Ovary (tissue), 9 donors: ENCODE measurements around the gene SLC12A6. TPM values are rescaled to one million over a fixed set of nuclear protein-coding genes. Genes with fewer than 3 reads are reported as not detected.

ENCODE experiments used
- DNase-seq, 5 donors: peaks; one replicate each; pipeline ENCODE4 v3.0.0-alpha.2; 2019 to 2020
- H3K27ac ChIP-seq, 2 donors: fragments of 200-600 bp; one replicate each; pipeline versions ENCODE4 v1.5.1 to v1.8.0; 2019 to 2022
- H3K27me3 ChIP-seq: fragments of 200-600 bp; one replicate; pipeline ENCODE4 v1.8.0; 2022
- H3K36me3 ChIP-seq: fragments of 200-600 bp; sonication (generic); one replicate; pipeline ENCODE4 v1.5.1; 2019
- H3K4me1 ChIP-seq: one replicate; pipeline ENCODE4 v1.8.1; 2013; ENCODE audit warnings: mild to moderate bottlenecking, moderate library complexity; ENCODE audit not compliant: insufficient read depth
- H3K4me3 ChIP-seq: fragments of 200-600 bp; sonication (generic); one replicate; pipeline ENCODE4 v1.5.1; 2017
- H3K9me3 ChIP-seq, 2 donors: fragments of 200-600 bp in 1 of 2; sonication (generic) in 1 of 2; one replicate each; pipeline versions ENCODE4 v1.5.1 to v1.8.1; 2013 to 2019; ENCODE audit warnings: mild to moderate bottlenecking in 1 of 2, moderate library complexity in 1 of 2
- CTCF ChIP-seq, 3 donors: fragments of 450-650 bp in 2 of 3; fragments of 200-600 bp in 1 of 3; IDR thresholded peaks; one replicate each; pipeline versions ENCODE4 v1.5.1 to v1.8.0; 2016 to 2022; ENCODE audit warnings: antibody characterized with exemption in 3 of 3, mild to moderate bottlenecking in 1 of 3
- EP300 ChIP-seq: sonication (generic); formaldehyde crosslinking; IDR thresholded peaks from one replicate; pipeline ENCODE4 v1.6.1; 2017; ENCODE audit warnings: antibody characterized with exemption
- POLR2A ChIP-seq: fragments of 450-650 bp; IDR thresholded peaks from one replicate; pipeline ENCODE4 v1.6.1; 2017; ENCODE audit warnings: antibody characterized with exemption, mild to moderate bottlenecking, moderate library complexity
- WGBS, 3 donors: extraction: QIAGEN DNeasy Blood & Tissue Kit in 1 of 3; methylation state at CpG; one replicate each; pipeline versions ENCODE4 v1.1.5 to v1.1.7; 2013 to 2017; 5-methylcytosine and 5-hydroxymethylcytosine counted together
- intact Hi-C, 4 donors: fragments of 100-400 bp; cut with DNase I; formaldehyde crosslinking; loops; one replicate each; pipeline versions ENCODE4 v1.11.0 to v1.15.1; 2022 to 2023
- polyA plus RNA-seq, 2 donors: library from polyadenylated mRNA; stranded (reverse); fragments of 200-250 nt in 1 of 2; fragments of 350-450 nt in 1 of 2; fragmentation: Illumina TruSeq in 1 of 2; extraction: RNeasy Lipid Tissue Mini Kit (QIAGEN cat#74804) in 1 of 2; gene quantifications; one replicate each; pipeline ENCODE4 v1.2.3, GENCODE V29; 2013 to 2014
- total RNA-seq, 7 donors: library from RNA; depleted of rRNA in 2 of 7; stranded (reverse); fragments of >200 nt in 2 of 7; fragmentation: NEBNext Ultra II Directional in 3 of 7; extraction: Animal tissue kit (Norgen Biotek cat#: 25700) in 3 of 7; gene quantifications; one replicate each; pipeline versions ENCODE4 v1.1.0 to v1.2.4, GENCODE V29; 2016 to 2023
- donor health status: DM: no; HTN: no; CAD: no; lungs with moderate emphysema.
- donor health status: DM: no; HTN: no; CAD: no.
- donor health status: Bipolar disorder and iron deficiency.
- donor health status: DM: yes; HTN: yes; CAD: no.
- donor health status: DM: no; HTN: no; CAD: no.
- donor health status: DM: yes; HTN: yes; CAD: no.

Gene SLC12A6
- total and polyA plus RNA-seq, 9 donors = 6.9 to 19.7 (median 11.4) TPM

DNA sequence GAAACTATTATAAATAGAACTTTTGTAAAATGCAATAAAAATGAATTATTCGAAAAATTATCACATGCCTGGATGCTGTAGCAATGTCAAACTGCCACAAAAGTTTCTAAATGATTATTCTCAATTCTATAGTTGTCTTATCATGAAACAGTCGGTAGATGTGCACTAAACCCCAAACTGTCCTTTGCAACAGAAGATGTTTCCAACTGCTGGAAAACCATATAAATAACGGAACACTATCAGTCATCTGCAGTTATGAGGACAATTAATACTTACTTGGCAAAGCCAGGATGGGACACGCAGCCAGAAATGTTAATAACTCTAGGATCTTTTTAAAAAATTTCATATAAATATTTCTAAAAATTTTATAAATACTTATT lies 95.3 kb downstream of the SLC12A6 start:
- 86 to 88% (median 87%) methylated on average over 4 of the region's 4 CpGs for WGBS, 3 donors
- intact Hi-C loops = no loop called here
- H3K36me3 ChIP-seq = no peaks in the 10 kb centered on the region

DNA sequence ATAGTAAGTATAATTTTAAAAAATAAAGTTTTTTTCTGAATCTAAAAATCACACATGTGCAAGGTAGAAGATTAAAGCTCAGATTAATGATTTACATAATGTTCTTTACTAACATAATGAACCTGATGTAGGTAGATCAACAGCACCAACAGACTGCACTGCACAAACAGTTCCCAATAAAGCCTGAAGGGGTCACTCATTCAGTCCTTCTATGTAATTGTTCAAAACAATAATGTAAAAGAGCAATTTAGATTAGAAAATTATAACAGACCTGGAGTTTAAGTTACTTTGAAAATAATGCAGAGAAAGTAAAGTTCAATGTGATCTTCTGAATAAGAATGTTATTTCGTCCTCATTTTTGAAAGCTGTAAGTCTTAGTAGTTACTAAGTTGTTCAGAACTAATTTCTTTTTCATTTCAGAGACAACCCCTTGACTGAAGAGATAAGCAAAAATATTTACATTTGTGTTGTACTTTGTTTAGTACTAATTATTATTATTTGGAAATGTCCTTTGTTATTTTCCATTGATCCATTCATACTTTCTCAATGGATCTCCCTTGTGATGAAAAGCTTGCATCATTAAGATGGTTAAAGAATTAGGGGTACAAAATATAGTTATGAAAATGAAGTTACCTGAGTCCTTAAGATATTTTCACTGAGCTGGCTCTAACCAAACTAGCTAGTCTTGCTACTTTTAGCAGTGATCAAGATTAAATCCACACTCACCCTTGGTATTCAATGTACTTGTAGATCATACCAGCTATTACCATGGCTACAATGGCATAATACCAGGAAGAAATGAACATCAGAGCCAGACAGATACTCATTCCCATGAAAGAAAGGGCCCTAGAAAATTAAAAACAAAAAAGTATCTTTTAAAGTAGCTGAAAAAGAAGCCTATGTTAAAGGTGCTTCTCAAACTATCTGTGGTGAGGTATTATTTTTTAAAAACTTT lies 95.9 kb downstream of the SLC12A6 start:
- intact Hi-C loops = no loop called here
- WGBS, 3 donors = 58 to 66% (median 59%) methylated on average over 1 of the region's 1 CpG
- no peaks in the 10 kb centered on the region for H3K4me1 ChIP-seq
- no peak overlapping the region for H3K4me3 ChIP-seq
- no peak for DNase-seq
- peak in 1 of 3 donors; percentile 50 for TF ChIP-seq CTCF (IDR thresholded peaks at IDR 0.05)
- no peak for TF ChIP-seq EP300
- no peaks in the 10 kb centered on the region for H3K27me3 ChIP-seq
- no peaks in the 10 kb centered on the region for H3K9me3 ChIP-seq
- H3K36me3 ChIP-seq = no peaks in the 10 kb centered on the region
- no peak overlapping the region for H3K27ac ChIP-seq

More for the DNA sequence above, 95.3 kb downstream of the SLC12A6 start:
- H3K4me1 ChIP-seq = no peaks in the 10 kb centered on the region
- H3K27ac ChIP-seq = no peak overlapping the region
- no peaks in the 10 kb centered on the region for H3K27me3 ChIP-seq
- TF ChIP-seq POLR2A = no peak
- no peak for TF ChIP-seq CTCF (IDR thresholded peaks at IDR 0.05)
- no peak for TF ChIP-seq EP300
- no peak overlapping the region for H3K4me3 ChIP-seq
- DNase-seq = no peak
- H3K9me3 ChIP-seq = no peaks in the 10 kb centered on the region

- intact Hi-C loops = no loop called here
- no peak overlapping the region for H3K27ac ChIP-seq
- no peak for DNase-seq
- H3K4me3 ChIP-seq = no peak overlapping the region
- TF ChIP-seq CTCF (IDR thresholded peaks at IDR 0.05) = no peak
- TF ChIP-seq POLR2A = no peak
- TF ChIP-seq EP300 = no peak
- 90 to 93% (median 93%) methylated on average over 3 of the region's 3 CpGs for WGBS, 3 donors
- H3K27me3 ChIP-seq = no peaks in the 10 kb centered on the region
- H3K9me3 ChIP-seq = no peaks in the 10 kb centered on the region
- no peaks in the 10 kb centered on the region for H3K4me1 ChIP-seq
- H3K36me3 ChIP-seq = no peaks in the 10 kb centered on the region
Measured at GRCh38 chr15:34240537-34240936, 97.0 kb downstream of the SLC12A6 start.

DNA sequence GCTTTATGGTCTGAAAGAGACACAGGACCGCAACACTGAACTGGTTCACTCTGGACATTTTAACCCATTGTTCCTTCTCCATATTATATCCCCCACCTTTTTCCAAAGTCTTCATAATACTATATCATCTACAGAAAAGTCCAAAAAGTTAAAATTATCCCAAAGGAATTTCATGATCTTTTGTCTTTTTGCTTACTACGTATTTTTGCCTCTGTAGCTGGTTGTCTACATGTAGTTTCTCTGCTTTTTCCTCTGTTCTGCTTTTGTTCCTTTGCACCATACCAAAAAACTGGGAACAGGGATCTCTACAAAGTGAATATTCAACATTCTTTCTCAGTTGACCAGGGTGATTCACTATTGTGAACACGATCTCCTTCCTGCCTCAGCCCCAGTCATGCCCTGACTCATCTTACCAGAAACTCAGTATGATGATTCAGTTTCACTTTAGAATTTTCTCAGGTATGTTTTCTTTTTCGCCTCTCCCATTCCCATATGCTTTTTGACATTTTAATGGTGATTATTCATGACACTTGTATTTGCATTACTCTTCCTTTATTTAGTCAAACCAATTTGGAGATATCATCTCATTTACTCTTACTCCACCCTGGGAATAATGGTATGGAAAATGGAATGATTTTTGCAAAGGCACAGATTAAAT lies 98.3 kb downstream of the SLC12A6 start:
- Histone ChIP-seq H3K4me3 (no peak overlapping the region), H3K27me3 (no peaks in the 10 kb centered on the region), H3K4me1 (no peaks in the 10 kb centered on the region), H3K27ac (no peak overlapping the region), H3K36me3 (no peaks in the 10 kb centered on the region), H3K9me3 (no peaks in the 10 kb centered on the region)
- WGBS, 3 donors = 77 to 84% (median 81%) methylated on average over 4 of the region's 4 CpGs
- TF ChIP-seq EP300 (no peak), CTCF (IDR thresholded peaks at IDR 0.05) (no peak), POLR2A (no peak)
- intact Hi-C loops = loop anchor here in 1 of 4 donors (10.0 kb wide), 1 partner anchor 126 kb away; the partner anchor contains the start of gene LPCAT4
- no peak for DNase-seq
